Activated T-helper 1 cell treated with Interleukin-2 at 50 U/mL for 16 hours (primary cell): ENCODE data around the gene SLC25A29.
"Not testable (repeated sequence)": the region's sequence is repeated elsewhere in the genome, so short reads cannot be mapped to it uniquely, and the experiment has no call there.

ENCODE experiments used
- DNase-seq: peaks from one replicate; pipeline ENCODE4 v3.0.0-alpha.2; 2020; ENCODE audit warnings: low read depth

The SLC25A29 gene

GRCh38 chr14:100293497-100294212 lies 12.6 kb downstream of the SLC25A29 start:
- DNase-seq, result no peak

- DNase-seq, result no peak
These were observed 13.3 kb downstream of the SLC25A29 start for GRCh38 chr14:100292776-100293461.

- DNase-seq, result no peak
These were observed 13.9 kb downstream of the SLC25A29 start for GRCh38 chr14:100292301-100292775.

- no peak for DNase-seq
These were observed 14.8 kb downstream of the SLC25A29 start for GRCh38 chr14:100291305-100292075.

- no peak for DNase-seq
These were observed 15.5 kb downstream of the SLC25A29 start for GRCh38 chr14:100290607-100291304.

- no peak for DNase-seq
These were observed 16.2 kb downstream of the SLC25A29 start for GRCh38 chr14:100289916-100290606.

- DNase-seq, result no peak
These were observed 17.7 kb downstream of the SLC25A29 start for GRCh38 chr14:100288382-100289185.

GRCh38 chr14:100287998-100288295 lies 18.3 kb downstream of the SLC25A29 start:
- DNase-seq, result not testable (repeated sequence)

GRCh38 chr14:100287202-100287997 lies 18.8 kb downstream of the SLC25A29 start:
- no peak for DNase-seq

- no peak for DNase-seq
These were observed 19.6 kb downstream of the SLC25A29 start for GRCh38 chr14:100286484-100287191.

- no peak for DNase-seq
These were observed 20.3 kb downstream of the SLC25A29 start for GRCh38 chr14:100285913-100286400.

GRCh38 chr14:100285021-100285912 lies 21.0 kb downstream of the SLC25A29 start:
- peak; percentile 72 for DNase-seq

GRCh38 chr14:100283984-100284881 lies 22.0 kb downstream of the SLC25A29 start:
- no peak for DNase-seq

- not testable (repeated sequence) for DNase-seq
These were observed 22.8 kb downstream of the SLC25A29 start for GRCh38 chr14:100283436-100283835.

- no peak for DNase-seq
These were observed 23.4 kb downstream of the SLC25A29 start for GRCh38 chr14:100282766-100283419.

- DNase-seq, result no peak
These were observed 24.2 kb downstream of the SLC25A29 start for GRCh38 chr14:100282083-100282350.
